ENCODE results near the gene CPVL.

CPVL gene

GRCh38 chr7:28998105-28998504, 148.2 kb downstream of the CPVL start:
- peak; percentile 36 for DNase-seq

- no peak for DNase-seq
Measured at GRCh38 chr7:28996836-28997235, 149.5 kb downstream of the CPVL start.

- DNase-seq: no peak
Measured at GRCh38 chr7:28993371-28993770, 153.0 kb downstream of the CPVL start.

- no peak for DNase-seq
Measured at GRCh38 chr7:28992798-28993197, 153.5 kb downstream of the CPVL start.

GRCh38 chr7:28990200-28990960, 156.0 kb downstream of the CPVL start:
- no peak for DNase-seq

GRCh38 chr7:28989211-28989980, 156.9 kb downstream of the CPVL start:
- DNase-seq: no peak

GRCh38 chr7:28988810-28989209, 157.5 kb downstream of the CPVL start:
- DNase-seq: no peak

GRCh38 chr7:28988091-28988490, 158.2 kb downstream of the CPVL start:
- DNase-seq: no peak

- DNase-seq: no peak
Measured at GRCh38 chr7:28986765-28987110, 159.6 kb downstream of the CPVL start.

GRCh38 chr7:28986028-28986764, 160.1 kb downstream of the CPVL start:
- DNase-seq: no peak

- peak; percentile 56 for DNase-seq
Measured at GRCh38 chr7:28984631-28985030, 161.7 kb downstream of the CPVL start.

- DNase-seq: peak; percentile 78
Measured at GRCh38 chr7:28984217-28984616, 162.1 kb downstream of the CPVL start.

- DNase-seq: no peak
Measured at GRCh38 chr7:28983396-28984190, 162.7 kb downstream of the CPVL start.

GRCh38 chr7:28981161-28981465, 165.2 kb downstream of the CPVL start:
- no peak for DNase-seq

- DNase-seq: no peak
Measured at GRCh38 chr7:28980451-28981160, 165.7 kb downstream of the CPVL start.

- no peak for DNase-seq
Measured at GRCh38 chr7:28979776-28980175, 166.6 kb downstream of the CPVL start.

- DNase-seq: no peak
Measured at GRCh38 chr7:28977881-28978280, 168.5 kb downstream of the CPVL start.

GRCh38 chr7:28976022-28976421, 170.3 kb downstream of the CPVL start:
- no peak for DNase-seq

- no peak for DNase-seq
Measured at GRCh38 chr7:28973591-28973990, 172.7 kb downstream of the CPVL start.

GRCh38 chr7:28964056-28964455, 182.3 kb downstream of the CPVL start:
- no peak for DNase-seq

- no peak for DNase-seq
Measured at GRCh38 chr7:28961972-28962371, 184.4 kb downstream of the CPVL start.

GRCh38 chr7:28960071-28960840, 186.1 kb downstream of the CPVL start:
- DNase-seq: no peak

All from DMS79 (cell line).